H1 (cell line): ENCODE results near the gene AP2B1. TPM values are rescaled to one million over a fixed set of nuclear protein-coding genes. Genes with fewer than 3 reads are reported as not detected.
A peak's percentile ranks its signal among the peaks of the same experiment; 100 is the strongest.

Experiments used
- CTCF ChIA-PET: fragments of 300-600 bp; sonication (Branson Sonifier 250); formaldehyde crosslinking; loops from one replicate; lab custom pipeline; 2021; ENCODE audit not compliant: partially characterized antibody; lab: Charles Lee
- POLR2A ChIA-PET: fragments of 300-600 bp; sonication (Branson Sonifier 250); formaldehyde crosslinking; loops from one replicate; lab custom pipeline; 2021; ENCODE audit warnings: inconsistent platforms; ENCODE audit not compliant: partially characterized antibody; lab: Charles Lee
- DNase-seq, 2 experiments: peaks; one replicate each; pipeline versions ENCODE4 v3.0.0 to v3.0.0-alpha.2; 2010 to 2022; ENCODE audit warnings: low spot score in 2 of 2, low read depth in 1 of 2, mixed read lengths in 1 of 2
- FAIRE-seq: peaks from 2 replicates; lab custom pipeline; 2011; peaks lifted over from hg19 to GRCh38; lab: Jason Lieb, UNC
- H2AFZ ChIP-seq: 2 replicates; pipeline ENCODE4 v1.8.1; 2012; ENCODE audit warnings: low read length, inconsistent platforms
- H2AK5ac ChIP-seq: 2 replicates; pipeline ENCODE4 v1.6.1; 2013; ENCODE audit warnings: low read depth, low read length
- H2BK120ac ChIP-seq: replicated peaks from 2 replicates; pipeline ENCODE3; 2013; ENCODE audit warnings: low read depth, low read length, inconsistent platforms
- H2BK12ac ChIP-seq: 2 replicates; pipeline ENCODE4 v1.6.1; 2013; ENCODE audit warnings: low read depth, low read length
- H2BK15ac ChIP-seq: 2 replicates; pipeline ENCODE4 v1.6.1; 2013; ENCODE audit warnings: low read length
- H2BK20ac ChIP-seq: 2 replicates; pipeline ENCODE4 v1.6.1; 2013; ENCODE audit warnings: low read length
- H2BK5ac ChIP-seq: 2 replicates; pipeline ENCODE4 v1.6.1; 2013; ENCODE audit warnings: low read depth, low read length
- H3K14ac ChIP-seq: 2 replicates; pipeline ENCODE4 v1.6.1; 2013; ENCODE audit warnings: inconsistent platforms; ENCODE audit not compliant: insufficient read length
- H3K18ac ChIP-seq: 2 replicates; pipeline ENCODE4 v1.6.1; 2013; ENCODE audit warnings: low read length; ENCODE audit errors: extremely low read depth
- H3K23ac ChIP-seq: 2 replicates; pipeline ENCODE4 v1.6.1; 2013; ENCODE audit warnings: inconsistent platforms; ENCODE audit not compliant: insufficient read length
- H3K23me2 ChIP-seq: 2 replicates; pipeline ENCODE4 v1.6.1; 2013; ENCODE audit warnings: low read depth, low read length
- H3K27ac ChIP-seq: 2 replicates; pipeline ENCODE4 v1.6.1; 2011; ENCODE audit warnings: low read depth, low read length, inconsistent platforms
- H3K27me3 ChIP-seq, 4 experiments: replicated peaks in 1 of 4; 1 replicate in 1 of 4; 2 replicates in 3 of 4; pipeline versions ENCODE4 v1.6.1 to v1.8.1; 2011 to 2013; ENCODE audit warnings: low read length in 3 of 4, mild to moderate bottlenecking in 3 of 4, inconsistent platforms in 2 of 4, mixed read lengths in 2 of 4, moderate library complexity in 1 of 4; ENCODE audit not compliant: control insufficient read depth in 3 of 4, insufficient read depth in 3 of 4; ENCODE audit errors: extremely low read depth in 1 of 4
- H3K36me3 ChIP-seq, 4 experiments: 2 replicates each; pipeline versions ENCODE4 v1.6.1 to v1.8.1; 2011 to 2013; ENCODE audit warnings: mild to moderate bottlenecking in 4 of 4, low read length in 3 of 4, moderate library complexity in 2 of 4, control low read depth in 1 of 4, inconsistent platforms in 1 of 4; ENCODE audit not compliant: insufficient read depth in 4 of 4, control insufficient read depth in 2 of 4
- H3K4ac ChIP-seq: replicated peaks from 2 replicates; pipeline ENCODE3; 2013; ENCODE audit warnings: low read length, low read depth, mixed read lengths, inconsistent platforms; ENCODE audit not compliant: insufficient read length
- H3K4me1 ChIP-seq, 4 experiments: replicated peaks in 1 of 4; 1 replicate in 1 of 4; 2 replicates in 3 of 4; pipeline versions ENCODE4 v1.6.1 to v1.8.1; 2011 to 2013; ENCODE audit warnings: low read length in 3 of 4, inconsistent platforms in 2 of 4, mixed read lengths in 1 of 4; ENCODE audit not compliant: insufficient read depth in 4 of 4, control insufficient read depth in 3 of 4
- H3K4me2 ChIP-seq, 2 experiments: 2 replicates each; pipeline versions ENCODE4 v1.6.1 to v1.8.1; 2011 to 2013; ENCODE audit warnings: low read depth in 2 of 2, low read length in 2 of 2, control low read depth in 1 of 2, inconsistent platforms in 1 of 2, mild to moderate bottlenecking in 1 of 2; ENCODE audit not compliant: insufficient read depth in 1 of 2
- H3K4me3 ChIP-seq, 4 experiments: fragments of 200-600, 300-600 bp in 1 of 4; sonication (generic), shearing (Covaris generic), sonication (Bioruptor Twin) in 1 of 4; 2 replicates each; pipeline versions ENCODE4 v1.5.1 to v1.8.1; 2011 to 2016; ENCODE audit warnings: low read length in 4 of 4, low read depth in 3 of 4, control low read depth in 2 of 4, inconsistent platforms in 2 of 4, mild to moderate bottlenecking in 2 of 4, mixed read lengths in 1 of 4, moderate library complexity in 1 of 4; ENCODE audit not compliant: insufficient read depth in 2 of 4; ENCODE audit errors: extremely low read depth in 1 of 4
- H3K56ac ChIP-seq: replicated peaks from 2 replicates; pipeline ENCODE3; 2013; ENCODE audit warnings: low read depth, mild to moderate bottlenecking, mixed read lengths, low read length, inconsistent platforms; ENCODE audit not compliant: insufficient read length
- H3K79me1 ChIP-seq: 2 replicates; pipeline ENCODE4 v1.6.1; 2013; ENCODE audit warnings: low read depth, low read length, control low read depth
- H3K79me2 ChIP-seq, 2 experiments: 2 replicates each; pipeline versions ENCODE4 v1.6.1 to v1.8.1; 2012 to 2013; ENCODE audit warnings: low read length in 2 of 2, mild to moderate bottlenecking in 2 of 2, inconsistent platforms in 1 of 2; ENCODE audit not compliant: insufficient read depth in 2 of 2, control insufficient read depth in 1 of 2
- H3K9ac ChIP-seq, 4 experiments: replicated peaks in 1 of 4; 1 replicate in 1 of 4; 2 replicates in 3 of 4; pipeline versions ENCODE4 v1.6.1 to v1.8.1; 2011 to 2013; ENCODE audit warnings: low read depth in 3 of 4, low read length in 3 of 4, control low read depth in 2 of 4, mild to moderate bottlenecking in 2 of 4, moderate library complexity in 2 of 4, inconsistent platforms in 1 of 4; ENCODE audit errors: extremely low read depth in 1 of 4
- H3K9me3 ChIP-seq, 2 experiments: 2 replicates each; pipeline versions ENCODE4 v1.6.1 to v1.8.1; 2012 to 2013; ENCODE audit warnings: mild to moderate bottlenecking in 2 of 2, moderate library complexity in 2 of 2, control low read depth in 1 of 2, inconsistent platforms in 1 of 2, low read depth in 1 of 2, low read length in 1 of 2, mixed read lengths in 1 of 2; ENCODE audit not compliant: insufficient read depth in 2 of 2
- H4K20me1 ChIP-seq, 2 experiments: replicated peaks in 1 of 2; 2 replicates each; pipeline versions ENCODE3 to v1.8.1; 2011 to 2013; ENCODE audit warnings: inconsistent platforms in 2 of 2, low read length in 2 of 2, mild to moderate bottlenecking in 1 of 2; ENCODE audit not compliant: insufficient read depth in 2 of 2, control insufficient read depth in 1 of 2
- H4K5ac ChIP-seq: 2 replicates; pipeline ENCODE4 v1.6.1; 2013; ENCODE audit warnings: low read length, low read depth, mixed read lengths, inconsistent platforms; ENCODE audit not compliant: insufficient read length
- H4K8ac ChIP-seq: 2 replicates; pipeline ENCODE4 v1.8.0; 2013; ENCODE audit warnings: mild to moderate bottlenecking, moderate library complexity, low read length, inconsistent platforms; ENCODE audit not compliant: insufficient read depth; ENCODE audit errors: extremely low read depth
- H4K91ac ChIP-seq: replicated peaks from 2 replicates; pipeline ENCODE3; 2013; ENCODE audit warnings: low read length, mixed read lengths, inconsistent platforms; ENCODE audit not compliant: insufficient read length
- CBX8 ChIP-seq: fragments of 300-800, 300-1000 bp; sonication (generic); IDR thresholded peaks from 2 replicates; pipeline ENCODE4 v1.7.1; 2016; ENCODE audit warnings: low read depth, low read length, borderline replicate concordance
- PHF8 ChIP-seq: fragments of 200-600 bp; sonication (generic); conservative IDR thresholded peaks from 2 replicates; pipeline ENCODE4 v1.7.1; 2012; ENCODE audit warnings: low read depth, mild to moderate bottlenecking, inconsistent platforms, low read length, moderate library complexity
- POLR2AphosphoS5 ChIP-seq: IDR thresholded peaks from 2 replicates; pipeline ENCODE4 v1.6.1; 2011; ENCODE audit warnings: low read depth, low read length
- RXRA ChIP-seq: IDR thresholded peaks from 2 replicates; pipeline ENCODE4 v1.6.1; 2011; ENCODE audit warnings: low read depth, mild to moderate bottlenecking, low read length, moderate library complexity; ENCODE audit not compliant: insufficient read depth
- SIN3A ChIP-seq, 2 experiments: IDR thresholded peaks in 1 of 2; conservative IDR thresholded peaks in 1 of 2; 2 replicates each; pipeline ENCODE4 v1.6.1; 2011 to 2012; ENCODE audit warnings: low read length in 2 of 2, improper control_type of control experiment in 1 of 2, low read depth in 1 of 2, mild to moderate bottlenecking in 1 of 2
- SRF ChIP-seq: IDR thresholded peaks from 2 replicates; pipeline ENCODE4 v1.6.1; 2011; ENCODE audit warnings: mild to moderate bottlenecking, low read depth, low read length, moderate library complexity
- TBP ChIP-seq: IDR thresholded peaks from 2 replicates; pipeline ENCODE4 v1.6.1; 2011; ENCODE audit warnings: low read depth, low read length, improper control_type of control experiment
- WGBS, 2 experiments: shearing (Covaris generic) in 1 of 2; methylation state at CpG; one replicate each; pipeline versions ENCODE4 v1.1.6 to v1.1.7; 2013 to 2015; ENCODE audit warnings: low lambda C conversion rate in 2 of 2, mixed read lengths in 2 of 2, inconsistent platforms in 1 of 2, low coverage in 1 of 2, missing lambda C conversion rate in 1 of 2; ENCODE audit not compliant: insufficient replicate concordance in 2 of 2, insufficient coverage in 1 of 2, insufficient read length in 1 of 2; ENCODE audit errors: extremely low coverage in 1 of 2, missing lambda C conversion rate in 1 of 2; 5-methylcytosine and 5-hydroxymethylcytosine counted together
- long read RNA-seq, 2 experiments: library from RNA in 1 of 2; library from capped mRNA in 1 of 2; stranded (forward); transcript quantifications; one replicate each; pipeline ENCODE4 v2.0.0, GENCODE V29; 2021; ENCODE audit warnings: inconsistent platforms in 1 of 2
- polyA minus RNA-seq, 3 experiments: library from RNA; depleted of rRNA, polyadenylated mRNA; stranded (reverse); fragments of >200 nt; gene quantifications; 1 replicate in 2 of 3; 2 replicates in 1 of 3; pipeline ENCODE4 v1.2.3, GENCODE V29; 2011
- polyA plus RNA-seq, 7 experiments: library from polyadenylated mRNA; depleted of rRNA in 3 of 7; stranded (reverse) in 5 of 7; unstranded in 2 of 7; fragments of >200 nt in 5 of 7; fragments of 200-250 nt in 2 of 7; gene quantifications; 1 replicate in 5 of 7; 2 replicates in 1 of 7; 4 replicates in 1 of 7; pipeline versions ENCODE4 v1.2.1 to v1.2.3, GENCODE V29; 2011 to 2013; ENCODE audit warnings: missing spikeins in 2 of 7, mixed read lengths in 2 of 7
- total RNA-seq: library from RNA; stranded (reverse); fragmentation: NEBNext Ultra II Directional; extraction: Animal tissue kit (Norgen Biotek cat#: 25700); gene quantifications from 2 replicates; pipeline ENCODE4 v1.2.1, GENCODE V29; 2021

Gene AP2B1
- total RNA-seq (194 and 199 TPM in 2 replicates), polyA plus RNA-seq (2011; rRNA removed) (63.4 and 95.5 TPM in 2 replicates), polyA minus RNA-seq (2011; rRNA and poly(A)+ RNA removed) (265 and 350 TPM in 2 replicates)
- 90.2 TPM for polyA plus RNA-seq (2011; cell fraction: cytosol; rRNA removed)
- 69.7 TPM for polyA plus RNA-seq (2011; cell fraction: nucleus; rRNA removed)
- 89.2 to 118 TPM (median 113 TPM) in 4 replicates for polyA plus RNA-seq (2012, experiment 1 of 2)
- 12.5 TPM for polyA plus RNA-seq (2012, experiment 2 of 2)
- polyA plus RNA-seq (2013, experiment 1 of 2) = 72.4 TPM
- polyA plus RNA-seq (2013, experiment 2 of 2) = 69.8 TPM
- 98.9 TPM for polyA minus RNA-seq (2011; cell fraction: cytosol; rRNA and poly(A)+ RNA removed)
- 115 TPM for polyA minus RNA-seq (2011; cell fraction: nucleus; rRNA and poly(A)+ RNA removed)
- long read RNA-seq, experiment 1, partial matches to known transcripts = 112 of 138 reads
- long read RNA-seq, experiment 1, other reads (novel, unspliced or antisense) = 26 of 138 reads
- long read RNA-seq, experiment 2, partial matches to known transcripts = 0 of 1 reads
- long read RNA-seq, experiment 2, other reads (novel, unspliced or antisense) = 1 of 1 reads

GRCh38 chr17:35587074-35587961 is at the start of gene AP2B1:
AP2B1 (plus strand) TSS chr17:35587322; CDS start chr17:35594031, 6,709 bp downstream.
- H4K8ac ChIP-seq = peak within 1 kb of the TSS; percentile 97; the same call in 1 of the 2 replicates
- H2BK20ac ChIP-seq = no peak within 1 kb of the TSS
- peak within 1 kb of the TSS; percentile 86 to 99 (median 96) for H3K4me3 ChIP-seq
- DNase-seq = peak; percentile 96 to 100
- ChIA-PET POLR2A (interaction anchor here (0.7 to 2.4 kb wide), 8 partner anchors 9 to 142 kb away, joined by 3 to 10 read pairs (median 4); partner anchors contain the start of genes PEX12 and SLFN14), CTCF (interaction anchor here (0.8 to 1.6 kb wide), 4 partner anchors 8 to 446 kb away, joined by 3 to 5 read pairs (median 3); no protein-coding TSS in a partner anchor)
- H3K27me3 ChIP-seq = peaks cover 0 to 5% (median 0%) of the 10 kb centered on the region in 4 experiments; a peak in 3 of 7 replicates
- no peaks in the 10 kb centered on the region; the same call in 1 of the 2 replicates for H3K23me2 ChIP-seq
- peak within 1 kb of the TSS; percentile 3; the same call in 1 of the 2 replicates for H2AK5ac ChIP-seq
- no peak within 1 kb of the TSS for H3K14ac ChIP-seq
- H2BK5ac ChIP-seq = peak within 1 kb of the TSS; percentile 92
- peak within 1 kb of the TSS; percentile 78 for H3K18ac ChIP-seq
- H3K9me3 ChIP-seq = no peaks in the 10 kb centered on the region
- FAIRE-seq = peak; percentile 87
- H3K9ac ChIP-seq = peak within 1 kb of the TSS; percentile 66 to 97 (median 96)
- no peaks in the 10 kb centered on the region for H4K20me1 ChIP-seq
- H2BK15ac ChIP-seq = no peak within 1 kb of the TSS; the same call in 1 of the 2 replicates
- peaks cover 3% of the 10 kb centered on the region for H3K79me1 ChIP-seq
- no peaks in the 10 kb centered on the region for H3K36me3 ChIP-seq
- peak within 1 kb of the TSS; percentile 80 for H2BK12ac ChIP-seq
- no peak within 1 kb of the TSS for H2BK120ac ChIP-seq
- peaks cover 0 to 3% (median 0%) of the 10 kb centered on the region in 4 experiments; a peak in 2 of 7 replicates for H3K4me1 ChIP-seq
- H2AFZ ChIP-seq = peak within 1 kb of the TSS; percentile 86
- peak within 1 kb of the TSS; percentile 78 for H3K56ac ChIP-seq
- peak within 1 kb of the TSS; percentile 12 for H4K91ac ChIP-seq
- H4K5ac ChIP-seq = peak within 1 kb of the TSS; percentile 25
- H3K4ac ChIP-seq = no peak within 1 kb of the TSS
- no peak within 1 kb of the TSS for H3K23ac ChIP-seq
- peaks cover 4 to 43% of the 10 kb centered on the region in 2 experiments; a peak in 3 of 4 replicates for H3K79me2 ChIP-seq
- peak within 1 kb of the TSS; percentile 25 to 82 for H3K4me2 ChIP-seq
- peak within 1 kb of the TSS; percentile 96 for H3K27ac ChIP-seq
- WGBS, 2 experiments = 2% methylated on average over 42 of the region's 50 CpGs; no CpG with 5 or more reads in 1 of the 2 experiments
- no peak for TF ChIP-seq RXRA
- TF ChIP-seq SRF = peak; percentile 86
- TF ChIP-seq CBX8 = no peak
- peak; percentile 81 for TF ChIP-seq PHF8
- TF ChIP-seq POLR2AphosphoS5 = peak; percentile 72; the same call in 1 of the 2 replicates
- TF ChIP-seq SIN3A (conservative IDR thresholded peaks at IDR 0.05 in 1 of 2, IDR thresholded peaks at IDR 0.05 in 1 of 2; ENCODE audit: low read depth in 1 of 2, low read length in 2 of 2) = peak in 1 of 2 experiments; percentile 45; a peak in 1 of 4 replicates
- TF ChIP-seq TBP = peak; percentile 92
